OCI-LY7 (cell line): ENCODE data around the gene INTS6L. TPM values are rescaled to one million over a fixed set of nuclear protein-coding genes. Genes with fewer than 3 reads are reported as not detected.

ENCODE experiments used
- BruUV-seq: library from RNA; stranded (reverse); fragments of 400-500 nt; replicated peaks from 2 replicates; lab custom pipeline; 2021; lab: Mats Ljungman, UMichigan
- CTCF ChIA-PET: fragments of 300-600 bp; sonication (Branson Sonifier 250); formaldehyde crosslinking; loops from one replicate; lab custom pipeline; 2022; ENCODE audit warnings: antibody characterized with exemption; ENCODE audit not compliant: unreplicated experiment; lab: Charles Lee
- POLR2A ChIA-PET: fragments of 300-600 bp; sonication (Branson Sonifier 250); formaldehyde crosslinking; loops from one replicate; lab custom pipeline; 2022; ENCODE audit warnings: antibody characterized with exemption; lab: Charles Lee
- DNase-seq: peaks from one replicate; pipeline ENCODE4 v3.0.0-alpha.2; 2015; ENCODE audit warnings: low spot score
- H2AFZ ChIP-seq: fragments of 200-600 bp; sonication (generic), shearing (Covaris generic); 2 replicates; pipeline ENCODE4 v1.6.1; 2014; ENCODE audit warnings: mild to moderate bottlenecking, antibody characterized with exemption, low read length, moderate library complexity
- H3K27ac ChIP-seq: fragments of 200-600 bp; sonication (generic); 2 replicates; pipeline ENCODE4 v1.5.1; 2014; ENCODE audit warnings: mixed run types, low read depth, mild to moderate bottlenecking, moderate library complexity, low read length, inconsistent platforms; ENCODE audit not compliant: poor library complexity, severe bottlenecking
- H3K36me3 ChIP-seq: fragments of 200-600 bp; sonication (generic); 2 replicates; pipeline ENCODE4 v1.6.1; 2014; ENCODE audit warnings: mild to moderate bottlenecking, antibody characterized with exemption, low read length, moderate library complexity, mixed read lengths; ENCODE audit not compliant: insufficient read depth
- H3K4me1 ChIP-seq: fragments of 200-600 bp; sonication (generic); 2 replicates; pipeline ENCODE4 v1.5.1; 2014; ENCODE audit warnings: mild to moderate bottlenecking, low read length; ENCODE audit not compliant: insufficient read depth, poor library complexity, severe bottlenecking
- H3K4me2 ChIP-seq: fragments of 200-600 bp; sonication (generic); 2 replicates; pipeline ENCODE4 v1.6.1; 2014; ENCODE audit warnings: mild to moderate bottlenecking, low read length
- H3K4me3 ChIP-seq: fragments of 200-600 bp; sonication (generic); 2 replicates; pipeline ENCODE4 v1.5.1; 2014; ENCODE audit warnings: mild to moderate bottlenecking, low read depth, low read length; ENCODE audit not compliant: poor library complexity, severe bottlenecking
- H3K79me2 ChIP-seq: fragments of 200-600 bp; sonication (generic); 2 replicates; pipeline ENCODE4 v1.6.1; 2016; ENCODE audit warnings: low read depth, mild to moderate bottlenecking, low read length, moderate library complexity, mixed read lengths; ENCODE audit not compliant: insufficient read depth
- H3K9me2 ChIP-seq: fragments of 200-600 bp; sonication (generic); 2 replicates; pipeline ENCODE4 v1.6.1; 2016; ENCODE audit warnings: mild to moderate bottlenecking, low read length, mixed read lengths; ENCODE audit not compliant: insufficient read depth
- H3K9me3 ChIP-seq: fragments of 200-600 bp; sonication (generic); 2 replicates; pipeline ENCODE4 v1.6.1; 2014; ENCODE audit warnings: mild to moderate bottlenecking, mixed run types, low read length, mixed read lengths
- H4K20me1 ChIP-seq: fragments of 200-600 bp; sonication (generic); 2 replicates; pipeline ENCODE4 v1.6.1; 2014; ENCODE audit warnings: mild to moderate bottlenecking, antibody characterized with exemption, low read length, moderate library complexity, mixed read lengths; ENCODE audit not compliant: insufficient read depth
- CTCF ChIP-seq: fragments of 200-600 bp; sonication (generic); conservative IDR thresholded peaks from 2 replicates; pipeline ENCODE4 v1.5.1; 2014; ENCODE audit warnings: mild to moderate bottlenecking, antibody characterized with exemption, low read length, moderate library complexity, mixed read lengths
- EZH2phosphoT487 ChIP-seq: fragments of 200-600 bp; sonication (generic); IDR thresholded peaks from 2 replicates; pipeline ENCODE4 v1.6.1; 2018; ENCODE audit warnings: low read depth, borderline replicate concordance, mild to moderate bottlenecking, mixed run types, antibody characterized with exemption, low read length, moderate library complexity, mixed read lengths
- intact Hi-C: fragments of 100-400 bp; cut with micrococcal nuclease; formaldehyde crosslinking; loops from one replicate; pipeline ENCODE4 v1.10.0; 2022; ENCODE audit not compliant: unreplicated experiment
- total RNA-seq, 2 experiments: library from RNA; depleted of rRNA in 1 of 2; stranded (reverse); fragments of >200 nt in 1 of 2; shearing (Covaris generic) in 1 of 2; gene quantifications; 2 replicates each; pipeline ENCODE4 v1.2.3, GENCODE V29; 2014 to 2022

Gene INTS6L
- total RNA-seq, 2 experiments from 2014 or later: 15.6 to 16.4 TPM

- Histone ChIP-seq H3K9me3 (no peaks in the 10 kb centered on the region), H3K4me3 (peak overlapping the region; percentile 84), H4K20me1 (no peaks in the 10 kb centered on the region), H3K9me2 (no peaks in the 10 kb centered on the region), H3K4me2 (peak overlapping the region; percentile 62), H3K27ac (peak overlapping the region; percentile 91), H3K4me1 (peaks cover 11% of the 10 kb centered on the region), H3K36me3 (no peaks in the 10 kb centered on the region), H2AFZ (peak overlapping the region; percentile 94), H3K79me2 (peaks cover 6% of the 10 kb centered on the region; the same call in 1 of the 2 replicates)
- ChIA-PET CTCF (no interaction called here), POLR2A (interaction anchor here (0.7 to 0.9 kb wide), 2 partner anchors 11 to 29 kb away, joined by 3 to 5 read pairs; no protein-coding TSS in a partner anchor)
- peak; percentile 0 for DNase-seq
- intact Hi-C loops: loop anchor here (10.0 kb wide), 1 partner anchor 455 kb away; the partner anchor contains the start of gene MMGT1
- TF ChIP-seq CTCF: no peak
- TF ChIP-seq EZH2phosphoT487: no peak
- TSS peak; percentile 82 for BruUV-seq
These were observed 373 bp upstream of the INTS6L start for GRCh38 chrX:135520022-135520552.

GRCh38 chrX:135521405-135522131 is 1.1 kb downstream of the INTS6L start:
- Histone ChIP-seq H3K36me3 (no peaks in the 10 kb centered on the region), H2AFZ (peak overlapping the region; percentile 59; the same call in 1 of the 2 replicates), H3K79me2 (peaks cover 6% of the 10 kb centered on the region; the same call in 1 of the 2 replicates), H4K20me1 (no peaks in the 10 kb centered on the region), H3K4me1 (peaks cover 11% of the 10 kb centered on the region), H3K4me2 (peak overlapping the region; percentile 96), H3K9me3 (no peaks in the 10 kb centered on the region), H3K9me2 (no peaks in the 10 kb centered on the region), H3K27ac (peak overlapping the region; percentile 91), H3K4me3 (peak overlapping the region; percentile 84)
- DNase-seq: peak; percentile 86
- TF ChIP-seq CTCF: no peak
- no peak for TF ChIP-seq EZH2phosphoT487
- no TSS peak for BruUV-seq
- intact Hi-C loops: loop anchor here (10.0 kb wide), 1 partner anchor 453 kb away; the partner anchor contains the start of gene MMGT1
- ChIA-PET CTCF (no interaction called here), POLR2A (no interaction called here)
